Stimulated activated CD4-positive, alpha-beta T cell treated with anti-CD3 and anti-CD28 coated beads, Interleukin-4, amount 100 ng/mL, for 1 hour (primary cell): ENCODE results near the gene RPS27.

Source experiments
- DNase-seq: peaks from one replicate; pipeline ENCODE4 v3.0.0-alpha.2; 2020

Gene RPS27

DNA sequence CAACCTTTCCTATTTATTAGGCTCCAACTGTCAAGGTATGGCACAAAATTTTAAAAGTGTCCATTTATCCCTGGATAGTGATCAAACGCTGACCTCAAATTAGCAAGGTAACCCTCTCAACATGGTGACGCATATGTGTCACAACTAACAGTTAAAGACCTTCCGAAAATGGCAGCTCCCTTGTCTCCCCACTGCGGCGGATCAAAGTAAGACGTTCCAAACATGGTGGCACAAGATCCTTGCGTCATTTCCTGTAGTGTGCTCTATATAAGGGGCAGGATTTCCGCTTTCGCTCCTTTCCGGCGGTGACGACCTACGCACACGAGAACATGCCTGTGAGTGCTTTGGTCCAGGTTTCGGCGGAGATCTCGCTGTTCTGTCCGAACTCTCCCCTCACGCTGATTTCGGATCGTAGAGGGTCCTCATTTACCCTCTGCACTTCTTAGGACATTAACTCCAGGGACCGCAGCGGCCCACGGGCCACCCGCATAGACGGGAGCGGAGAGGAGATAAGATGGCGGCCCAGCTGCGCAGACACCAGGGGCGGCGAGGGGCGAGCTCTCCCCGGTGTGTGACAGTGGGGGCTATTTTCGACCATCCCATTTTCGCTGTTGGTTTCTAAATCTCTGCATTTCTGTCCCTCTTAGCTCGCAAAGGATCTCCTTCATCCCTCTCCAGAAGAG, at the start of gene RPS27:
TSS of gene RPS27 (plus strand) at position 295 of the 683 bp plus-strand sequence. CDS start at position 330, 35 bp downstream.
- DNase-seq, result peak; percentile 75

GRCh38 chr1:153941826-153942725, 48.5 kb upstream of the RPS27 start:
- DNase-seq, result no peak

GRCh38 chr1:153942766-153943549, 47.6 kb upstream of the RPS27 start:
- no peak for DNase-seq

GRCh38 chr1:153944005-153944826, 46.3 kb upstream of the RPS27 start:
- no peak for DNase-seq

GRCh38 chr1:153944827-153945117, 45.8 kb upstream of the RPS27 start:
- no peak for DNase-seq

GRCh38 chr1:153945131-153945794, 45.3 kb upstream of the RPS27 start:
- peak; percentile 66 for DNase-seq

- DNase-seq, result peak; percentile 70
Observed at GRCh38 chr1:153945795-153946621, 44.6 kb upstream of the RPS27 start.

DNA sequence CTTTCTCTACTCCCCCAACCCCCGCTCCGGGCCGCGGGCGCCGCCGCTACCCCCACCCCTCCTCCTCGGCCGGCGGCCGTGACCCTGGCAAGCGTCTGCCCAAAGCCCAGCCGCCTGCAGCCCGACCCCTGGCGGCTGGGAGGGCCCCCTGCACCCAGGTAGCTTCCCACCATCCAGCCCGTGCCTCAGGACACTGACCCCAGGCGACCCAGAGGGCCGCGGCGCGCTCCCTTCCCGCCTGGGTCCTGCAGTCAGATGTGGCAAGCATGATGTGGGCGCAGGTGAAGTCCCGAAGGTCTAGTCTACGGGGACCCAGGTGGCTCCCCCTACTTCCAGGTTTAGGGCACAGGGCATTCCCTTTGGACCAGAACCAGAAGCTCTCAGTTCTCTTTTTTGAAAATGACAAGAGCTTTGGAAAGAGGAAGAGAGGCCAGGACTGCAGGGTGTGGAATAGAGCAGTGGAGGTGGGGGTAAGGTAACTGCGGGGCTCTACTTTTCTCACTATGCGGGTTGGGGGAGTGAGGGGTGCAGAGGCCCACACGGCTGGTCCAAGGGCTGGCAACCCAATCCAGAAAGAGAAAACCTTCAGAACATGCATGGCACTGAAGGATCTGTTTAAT, 43.8 kb upstream of the RPS27 start, which contains the start of gene DENND4B:
TSS of gene DENND4B (minus strand) at position 97 of the 620 bp plus-strand sequence. CDS start 2,344 bp downstream, outside the sequence.
- peak; percentile 76 for DNase-seq

- DNase-seq, result no peak
Observed at GRCh38 chr1:153951183-153951582, 39.4 kb upstream of the RPS27 start.

GRCh38 chr1:153951801-153952200, 38.8 kb upstream of the RPS27 start:
- no peak for DNase-seq

DNA sequence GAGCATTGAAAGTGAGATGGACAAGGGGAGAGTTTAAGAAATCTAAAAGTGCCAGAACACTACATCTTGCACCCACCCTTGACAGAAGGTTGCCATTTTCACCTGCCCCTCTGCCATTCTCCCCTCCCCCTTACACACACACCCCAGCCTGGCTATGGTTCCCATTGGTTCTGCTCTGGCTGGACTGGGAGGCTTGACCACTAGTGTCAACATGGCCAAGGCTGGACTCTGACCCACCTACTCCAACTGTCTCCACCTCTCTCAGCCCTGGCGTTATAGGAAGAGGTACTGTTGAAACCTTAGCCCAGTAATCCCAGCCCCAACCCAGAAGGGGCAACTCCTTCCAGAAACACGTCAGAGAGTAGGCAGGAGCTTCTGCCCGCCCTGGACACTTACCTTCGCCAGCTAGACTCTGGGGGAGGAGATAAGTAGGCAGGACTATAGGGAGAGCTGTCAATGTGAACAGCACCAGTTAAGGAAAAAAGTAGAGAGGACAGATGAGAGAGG, 36.6 kb upstream of the RPS27 start:
- no peak for DNase-seq

- DNase-seq, result no peak
Observed at GRCh38 chr1:153954826-153955225, 35.7 kb upstream of the RPS27 start.

- no peak for DNase-seq
Observed at GRCh38 chr1:153956997-153957715, 33.4 kb upstream of the RPS27 start.

DNA sequence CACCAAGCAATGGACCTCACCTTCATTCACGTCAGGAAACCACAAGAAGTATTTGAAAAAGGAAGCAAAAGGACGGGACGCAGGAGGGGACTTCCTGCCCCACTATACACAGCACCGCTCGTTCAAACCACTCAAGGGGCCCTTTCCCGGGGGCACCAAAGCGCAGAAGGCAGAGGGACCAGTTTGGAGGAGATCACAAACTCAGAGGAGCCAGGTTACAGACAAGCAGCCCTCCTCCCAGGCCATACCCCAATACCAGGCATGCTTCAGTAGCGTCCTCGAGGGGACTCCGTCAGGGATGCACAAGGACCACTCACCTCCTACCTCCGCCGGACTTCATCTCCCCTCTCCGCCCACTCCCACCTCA, 32.8 kb upstream of the RPS27 start:
- DNase-seq, result peak; percentile 41

- DNase-seq, result peak; percentile 98
Observed at GRCh38 chr1:153958111-153958960, 32.2 kb upstream of the RPS27 start, which contains the start of gene CRTC2. TSS of gene CRTC2 (minus strand) at chr1:153958612. CDS start at chr1:153958497, 115 bp downstream.

- no peak for DNase-seq
Observed at GRCh38 chr1:153958961-153959260, 31.7 kb upstream of the RPS27 start.

DNA sequence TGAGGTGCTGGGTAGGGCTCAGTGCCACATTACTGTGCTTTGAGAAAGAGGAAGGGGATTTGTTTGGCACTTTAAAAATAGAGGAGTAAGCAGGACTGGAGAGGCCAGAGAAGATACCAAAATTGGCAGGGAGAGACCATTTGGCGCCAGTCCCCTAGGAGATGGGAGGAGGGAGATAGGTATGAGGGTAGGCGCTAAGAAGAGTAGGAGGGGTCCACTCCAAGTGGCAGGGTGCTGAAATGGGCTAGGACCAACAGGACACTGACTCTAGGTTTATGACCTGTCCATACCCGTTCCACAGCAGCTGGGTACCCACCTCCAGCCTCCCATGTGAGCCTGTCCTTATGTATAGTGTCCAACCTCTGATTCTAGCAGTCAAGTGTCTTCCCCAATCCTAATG, 31.1 kb upstream of the RPS27 start:
- no peak for DNase-seq

- no peak for DNase-seq
Observed at GRCh38 chr1:153960206-153960605, 30.4 kb upstream of the RPS27 start.

DNA sequence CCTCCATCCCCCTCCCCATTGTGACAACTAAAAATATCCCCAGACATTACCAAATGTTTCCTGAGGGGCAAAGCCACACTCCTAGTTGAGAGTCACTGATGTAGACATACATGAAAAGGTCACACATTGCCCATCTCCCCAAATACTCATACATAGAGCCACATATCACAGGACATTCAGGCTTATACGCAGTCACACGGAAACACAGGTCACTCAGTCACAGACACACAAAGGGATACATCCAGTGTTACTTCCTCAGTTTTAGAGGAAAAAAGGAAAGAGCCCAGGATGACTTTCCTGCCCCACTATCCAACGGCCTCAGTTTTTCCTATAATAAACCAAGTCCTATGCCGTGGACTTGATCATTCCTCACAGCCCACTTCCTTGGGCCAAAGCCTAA, 29.1 kb upstream of the RPS27 start:
- DNase-seq, result no peak
